Body of pancreas (tissue), 4 donors: ENCODE data around the gene SPIRE1.

Experiments
- POLR2A ChIP-seq, 3 donors: fragments of 450-650 bp; IDR thresholded peaks; one replicate each; pipeline ENCODE4 v1.6.1; 2016; ENCODE audit warnings: antibody characterized with exemption in 3 of 3, mild to moderate bottlenecking in 2 of 3
- TF ChIP-seq, protein P1 (sequence below), 7 experiments: fragments of 450-650 bp in 4 of 7; fragments of 200-600 bp in 3 of 7; sonication (generic) in 3 of 7; IDR thresholded peaks; one replicate each; pipeline ENCODE4 v1.5.1; 2016 to 2019; ENCODE audit warnings: antibody characterized with exemption in 7 of 7

DNA sequence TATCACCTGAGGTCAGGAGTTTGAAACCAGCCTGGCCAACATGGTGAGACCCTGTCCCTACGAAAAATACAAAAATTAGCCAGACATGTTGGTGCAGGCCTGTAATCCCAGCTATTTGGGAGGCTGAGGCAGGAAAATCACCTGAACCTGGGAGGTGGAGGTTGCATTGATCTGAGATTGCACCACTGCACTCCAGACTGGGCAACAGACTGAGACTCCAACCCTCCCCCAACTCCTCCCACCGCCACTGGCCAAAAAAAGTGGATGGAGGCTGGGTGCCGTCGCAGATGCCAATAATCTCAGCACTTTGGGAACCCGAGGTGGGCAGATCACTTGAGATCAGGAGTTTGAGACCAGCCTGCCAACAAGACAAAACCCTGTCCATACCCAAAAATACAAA, 10.1 kb upstream of the SPIRE1 start:
- TF ChIP-seq, protein P1, sequence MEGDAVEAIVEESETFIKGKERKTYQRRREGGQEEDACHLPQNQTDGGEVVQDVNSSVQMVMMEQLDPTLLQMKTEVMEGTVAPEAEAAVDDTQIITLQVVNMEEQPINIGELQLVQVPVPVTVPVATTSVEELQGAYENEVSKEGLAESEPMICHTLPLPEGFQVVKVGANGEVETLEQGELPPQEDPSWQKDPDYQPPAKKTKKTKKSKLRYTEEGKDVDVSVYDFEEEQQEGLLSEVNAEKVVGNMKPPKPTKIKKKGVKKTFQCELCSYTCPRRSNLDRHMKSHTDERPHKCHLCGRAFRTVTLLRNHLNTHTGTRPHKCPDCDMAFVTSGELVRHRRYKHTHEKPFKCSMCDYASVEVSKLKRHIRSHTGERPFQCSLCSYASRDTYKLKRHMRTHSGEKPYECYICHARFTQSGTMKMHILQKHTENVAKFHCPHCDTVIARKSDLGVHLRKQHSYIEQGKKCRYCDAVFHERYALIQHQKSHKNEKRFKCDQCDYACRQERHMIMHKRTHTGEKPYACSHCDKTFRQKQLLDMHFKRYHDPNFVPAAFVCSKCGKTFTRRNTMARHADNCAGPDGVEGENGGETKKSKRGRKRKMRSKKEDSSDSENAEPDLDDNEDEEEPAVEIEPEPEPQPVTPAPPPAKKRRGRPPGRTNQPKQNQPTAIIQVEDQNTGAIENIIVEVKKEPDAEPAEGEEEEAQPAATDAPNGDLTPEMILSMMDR (IDR thresholded peaks at IDR 0.05) = no peak
- no peak for TF ChIP-seq POLR2A (IDR thresholded peaks at IDR 0.05)
